Measurements from ENCODE around the gene OXA1L. TPM values are rescaled to one million over a fixed set of nuclear protein-coding genes. Genes with fewer than 3 reads are reported as not detected.

OXA1L gene
- total and polyA plus RNA-seq, 2 of the 13 experiments (the other 11 are each of a cell fraction or from before 2014, with no cell fraction given) = 230 to 589 TPM

DNA sequence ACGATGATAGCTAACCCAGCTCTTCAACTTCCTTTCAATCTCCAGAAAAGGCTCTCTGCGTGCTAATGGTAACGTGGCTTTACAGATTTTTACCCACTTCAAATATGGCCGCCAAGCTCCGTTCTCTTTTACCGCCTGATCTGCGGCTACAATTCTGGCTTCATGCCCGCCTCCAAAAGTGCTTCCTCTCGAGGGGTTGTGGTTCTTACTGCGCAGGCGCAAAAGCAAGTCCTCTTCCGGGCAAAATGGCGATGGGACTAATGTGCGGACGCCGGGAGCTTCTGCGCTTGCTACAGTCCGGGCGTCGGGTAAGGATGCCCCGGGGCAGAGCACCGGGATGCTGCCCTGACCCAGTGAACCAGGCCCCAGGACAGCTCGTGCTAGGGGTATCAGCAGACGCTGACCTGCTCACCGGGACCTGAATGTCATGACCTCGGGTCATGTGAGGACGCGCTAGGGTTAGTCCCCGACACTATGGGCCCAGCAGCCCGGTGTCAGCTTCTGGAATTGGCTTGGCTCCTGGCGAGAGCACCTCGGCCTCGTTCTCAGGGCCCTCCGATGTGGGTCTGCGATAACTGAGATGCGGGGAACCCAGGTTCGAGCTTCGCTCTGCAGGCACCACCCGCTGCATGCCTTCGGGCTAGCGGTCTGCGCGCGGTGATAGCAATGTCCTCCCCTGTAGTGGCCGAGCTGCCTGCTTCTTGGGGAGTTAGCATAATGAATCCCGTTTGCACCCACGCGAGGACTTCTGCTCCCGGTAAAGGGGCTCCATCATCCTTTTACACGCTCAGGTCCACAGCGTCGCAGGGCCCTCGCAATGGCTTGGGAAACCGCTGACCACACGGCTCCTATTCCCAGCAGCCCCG is at the start of gene OXA1L (continued):
- TF ChIP-seq, protein P1, sequence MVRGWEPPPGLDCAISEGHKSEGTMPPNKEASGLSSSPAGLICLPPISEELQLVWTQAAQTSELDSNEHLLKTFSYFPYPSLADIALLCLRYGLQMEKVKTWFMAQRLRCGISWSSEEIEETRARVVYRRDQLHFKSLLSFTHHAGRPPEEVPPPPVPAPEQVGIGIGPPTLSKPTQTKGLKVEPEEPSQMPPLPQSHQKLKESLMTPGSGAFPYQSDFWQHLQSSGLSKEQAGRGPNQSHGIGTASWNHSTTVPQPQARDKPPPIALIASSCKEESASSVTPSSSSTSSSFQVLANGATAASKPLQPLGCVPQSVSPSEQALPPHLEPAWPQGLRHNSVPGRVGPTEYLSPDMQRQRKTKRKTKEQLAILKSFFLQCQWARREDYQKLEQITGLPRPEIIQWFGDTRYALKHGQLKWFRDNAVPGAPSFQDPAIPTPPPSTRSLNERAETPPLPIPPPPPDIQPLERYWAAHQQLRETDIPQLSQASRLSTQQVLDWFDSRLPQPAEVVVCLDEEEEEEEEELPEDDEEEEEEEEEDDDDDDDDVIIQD (CRISPR knock-in tag; IDR thresholded peaks at IDR 0.05; ENCODE audit: low read depth) = peak; percentile 98
- TF ChIP-seq ZNF557 (CRISPR knock-in tag; IDR thresholded peaks at IDR 0.05) (peak; percentile 59; the same call in 1 of the 2 replicates), NFE2L2 (IDR thresholded peaks at IDR 0.05; ENCODE audit: low read length) (no peak; the same call in 1 of the 2 replicates), ZNF746 (CRISPR knock-in tag; IDR thresholded peaks at IDR 0.05) (peak; percentile 25), ZNF136 (CRISPR knock-in tag; IDR thresholded peaks at IDR 0.05; ENCODE audit: low read depth) (peak; percentile 96; the same call in 1 of the 2 replicates), NFKB2 (CRISPR knock-in tag; IDR thresholded peaks at IDR 0.05; ENCODE audit: borderline replicate concordance) (peak; percentile 97; the same call in 1 of the 2 replicates), MEF2D (CRISPR knock-in tag; IDR thresholded peaks at IDR 0.05) (peak; percentile 97), ZNF350 (CRISPR knock-in tag; IDR thresholded peaks at IDR 0.05; ENCODE audit: borderline replicate concordance, low read depth) (peak; percentile 100), HOXA7 (CRISPR knock-in tag; IDR thresholded peaks at IDR 0.05) (no peak), MIER2 (CRISPR knock-in tag; IDR thresholded peaks at IDR 0.05) (peak; percentile 84; the same call in 1 of the 2 replicates), PRPF4 (IDR thresholded peaks at IDR 0.05; ENCODE audit: low read depth, low read length, poor library complexity, severe bottlenecking) (peak; percentile 75), BCL6 (CRISPR knock-in tag; IDR thresholded peaks at IDR 0.05) (peak; percentile 58; the same call in 1 of the 2 replicates), RXRA (CRISPR knock-in tag; IDR thresholded peaks at IDR 0.05) (peak; percentile 100), ZNF766 (CRISPR knock-in tag; IDR thresholded peaks at IDR 0.05; ENCODE audit: borderline replicate concordance) (peak; percentile 88; the same call in 1 of the 2 replicates), ZNF496 (CRISPR knock-in tag; IDR thresholded peaks at IDR 0.05; ENCODE audit: insufficient replicate concordance) (no peak)
- TF ChIP-seq, protein P2, sequence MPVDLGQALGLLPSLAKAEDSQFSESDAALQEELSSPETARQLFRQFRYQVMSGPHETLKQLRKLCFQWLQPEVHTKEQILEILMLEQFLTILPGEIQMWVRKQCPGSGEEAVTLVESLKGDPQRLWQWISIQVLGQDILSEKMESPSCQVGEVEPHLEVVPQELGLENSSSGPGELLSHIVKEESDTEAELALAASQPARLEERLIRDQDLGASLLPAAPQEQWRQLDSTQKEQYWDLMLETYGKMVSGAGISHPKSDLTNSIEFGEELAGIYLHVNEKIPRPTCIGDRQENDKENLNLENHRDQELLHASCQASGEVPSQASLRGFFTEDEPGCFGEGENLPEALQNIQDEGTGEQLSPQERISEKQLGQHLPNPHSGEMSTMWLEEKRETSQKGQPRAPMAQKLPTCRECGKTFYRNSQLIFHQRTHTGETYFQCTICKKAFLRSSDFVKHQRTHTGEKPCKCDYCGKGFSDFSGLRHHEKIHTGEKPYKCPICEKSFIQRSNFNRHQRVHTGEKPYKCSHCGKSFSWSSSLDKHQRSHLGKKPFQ (CRISPR knock-in tag; IDR thresholded peaks at IDR 0.05; ENCODE audit: insufficient replicate concordance) = peak; percentile 98
- TF ChIP-seq, protein P3, sequence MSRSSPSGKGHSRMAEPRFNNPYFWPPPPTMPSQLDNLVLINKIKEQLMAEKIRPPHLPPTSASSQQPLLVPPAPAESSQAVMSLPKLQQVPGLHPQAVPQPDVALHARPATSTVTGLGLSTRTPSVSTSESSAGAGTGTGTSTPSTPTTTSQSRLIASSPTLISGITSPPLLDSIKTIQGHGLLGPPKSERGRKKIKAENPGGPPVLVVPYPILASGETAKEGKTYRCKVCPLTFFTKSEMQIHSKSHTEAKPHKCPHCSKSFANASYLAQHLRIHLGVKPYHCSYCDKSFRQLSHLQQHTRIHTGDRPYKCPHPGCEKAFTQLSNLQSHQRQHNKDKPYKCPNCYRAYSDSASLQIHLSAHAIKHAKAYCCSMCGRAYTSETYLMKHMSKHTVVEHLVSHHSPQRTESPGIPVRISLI (CRISPR knock-in tag; IDR thresholded peaks at IDR 0.05; ENCODE audit: borderline replicate concordance) = peak; percentile 75
- TF ChIP-seq, protein P4, sequence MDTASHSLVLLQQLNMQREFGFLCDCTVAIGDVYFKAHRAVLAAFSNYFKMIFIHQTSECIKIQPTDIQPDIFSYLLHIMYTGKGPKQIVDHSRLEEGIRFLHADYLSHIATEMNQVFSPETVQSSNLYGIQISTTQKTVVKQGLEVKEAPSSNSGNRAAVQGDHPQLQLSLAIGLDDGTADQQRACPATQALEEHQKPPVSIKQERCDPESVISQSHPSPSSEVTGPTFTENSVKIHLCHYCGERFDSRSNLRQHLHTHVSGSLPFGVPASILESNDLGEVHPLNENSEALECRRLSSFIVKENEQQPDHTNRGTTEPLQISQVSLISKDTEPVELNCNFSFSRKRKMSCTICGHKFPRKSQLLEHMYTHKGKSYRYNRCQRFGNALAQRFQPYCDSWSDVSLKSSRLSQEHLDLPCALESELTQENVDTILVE (CRISPR knock-in tag; IDR thresholded peaks at IDR 0.05) = 0 out of 2 replicates have a peak, but pooled peaks have one; percentile 65
- TF ChIP-seq, protein P5, sequence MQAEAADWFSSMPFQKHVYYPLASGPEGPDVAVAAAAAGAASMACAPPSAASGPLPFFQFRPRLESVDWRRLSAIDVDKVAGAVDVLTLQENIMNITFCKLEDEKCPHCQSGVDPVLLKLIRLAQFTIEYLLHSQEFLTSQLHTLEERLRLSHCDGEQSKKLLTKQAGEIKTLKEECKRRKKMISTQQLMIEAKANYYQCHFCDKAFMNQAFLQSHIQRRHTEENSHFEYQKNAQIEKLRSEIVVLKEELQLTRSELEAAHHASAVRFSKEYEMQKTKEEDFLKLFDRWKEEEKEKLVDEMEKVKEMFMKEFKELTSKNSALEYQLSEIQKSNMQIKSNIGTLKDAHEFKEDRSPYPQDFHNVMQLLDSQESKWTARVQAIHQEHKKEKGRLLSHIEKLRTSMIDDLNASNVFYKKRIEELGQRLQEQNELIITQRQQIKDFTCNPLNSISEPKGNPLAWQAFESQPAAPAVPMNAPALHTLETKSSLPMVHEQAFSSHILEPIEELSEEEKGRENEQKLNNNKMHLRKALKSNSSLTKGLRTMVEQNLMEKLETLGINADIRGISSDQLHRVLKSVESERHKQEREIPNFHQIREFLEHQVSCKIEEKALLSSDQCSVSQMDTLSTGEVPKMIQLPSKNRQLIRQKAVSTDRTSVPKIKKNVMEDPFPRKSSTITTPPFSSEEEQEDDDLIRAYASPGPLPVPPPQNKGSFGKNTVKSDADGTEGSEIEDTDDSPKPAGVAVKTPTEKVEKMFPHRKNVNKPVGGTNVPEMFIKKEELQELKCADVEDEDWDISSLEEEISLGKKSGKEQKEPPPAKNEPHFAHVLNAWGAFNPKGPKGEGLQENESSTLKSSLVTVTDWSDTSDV (CRISPR knock-in tag; IDR thresholded peaks at IDR 0.05) = peak; percentile 100

Data from HepG2 (cell line).